Adrenal gland (tissue), 12 donors: ENCODE measurements around the gene EFNA5. TPM values are rescaled to one million over a fixed set of nuclear protein-coding genes. Genes with fewer than 3 reads are reported as not detected.

Experiments
- DNase-seq, 7 donors: peaks; one replicate each; pipeline ENCODE4 v3.0.0-alpha.2; 2019 to 2020
- H3K27ac ChIP-seq, 5 donors: fragments of 200-600 bp; sonication (generic) in 4 of 5; 1 replicate in 3 of 5; 2 replicates in 2 of 5; pipeline versions ENCODE4 v1.5.1 to v1.8.0; 2016 to 2020; ENCODE audit warnings: mild to moderate bottlenecking in 1 of 5
- H3K27me3 ChIP-seq: fragments of 200-600 bp; 2 replicates; pipeline ENCODE4 v1.8.0; 2021
- H3K36me3 ChIP-seq, 2 donors: fragments of 200-600 bp; replicated peaks in 1 of 2; 1 replicate in 1 of 2; 2 replicates in 1 of 2; pipeline versions ENCODE4 v1.5.1 to v1.8.0; 2018 to 2022
- H3K4me1 ChIP-seq, 2 donors: fragments of 200-600 bp; replicated peaks in 1 of 2; 1 replicate in 1 of 2; 2 replicates in 1 of 2; pipeline versions ENCODE4 v1.5.1 to v1.8.0; 2018 to 2021
- H3K4me3 ChIP-seq, 4 donors: fragments of 200-600 bp; sonication (generic) in 3 of 4; one replicate each; pipeline ENCODE4 v1.5.1; 2016 to 2018
- H3K9me3 ChIP-seq, 3 donors: fragments of 200-600 bp; sonication (generic) in 1 of 3; replicated peaks in 1 of 3; 1 replicate in 2 of 3; 2 replicates in 1 of 3; pipeline versions ENCODE4 v1.5.1 to v1.8.0; 2016 to 2021
- CTCF ChIP-seq, 6 experiments: fragments of 450-650 bp in 4 of 6; fragments of 200-600 bp in 2 of 6; sonication (generic) in 1 of 6; IDR thresholded peaks; 1 replicate in 5 of 6; 2 replicates in 1 of 6; pipeline versions ENCODE4 v1.5.1 to v1.8.0; 2016 to 2021; ENCODE audit warnings: antibody characterized with exemption in 6 of 6, mild to moderate bottlenecking in 2 of 6, moderate library complexity in 1 of 6
- POLR2A ChIP-seq, 2 donors: fragments of 450-650 bp; IDR thresholded peaks; one replicate each; pipeline ENCODE4 v1.6.1; 2017; ENCODE audit warnings: antibody characterized with exemption in 2 of 2, mild to moderate bottlenecking in 2 of 2, moderate library complexity in 1 of 2
- whole genome bisulfite sequencing, 4 donors: extraction: QIAGEN DNeasy Blood & Tissue Kit in 2 of 4; methylation state at CpG; one replicate each; pipeline versions ENCODE4 v1.1.5 to v1.1.7; 2013 to 2017; 5-methylcytosine and 5-hydroxymethylcytosine counted together
- intact Hi-C, 2 donors: fragments of 100-400 bp; cut with DNase I; formaldehyde crosslinking; loops; one replicate each; pipeline versions ENCODE4 v1.14.1 to v1.15.0; 2022 to 2023
- polyA plus RNA-seq, 3 donors: library from polyadenylated mRNA; stranded (reverse); fragments of 200-250 nt in 2 of 3; fragments of 350-450 nt in 1 of 3; fragmentation: Illumina TruSeq in 1 of 3; extraction: RNeasy Lipid Tissue Mini Kit (QIAGEN cat#74804) in 1 of 3; gene quantifications; one replicate each; pipeline ENCODE4 v1.2.3, GENCODE V29; 2013 to 2014
- total RNA-seq, 9 donors: library from RNA; depleted of rRNA in 4 of 9; stranded (reverse); fragments of >200 nt in 4 of 9; fragments of 120-200 nt in 1 of 9; fragmentation: NEBNext Ultra II Directional in 1 of 9; extraction: Animal tissue kit (Norgen Biotek cat#: 25700) in 1 of 9; gene quantifications; one replicate each; pipeline versions ENCODE4 v1.1.0 to v1.2.4, GENCODE V29; 2013 to 2023
- donor health status: healthy with polysubstance abuse.
- donor health status: Bipolar disorder and iron deficiency.
- donor health status: DM: yes; HTN: yes; CAD: no.
- donor health status: DM: no; HTN: no; CAD: no.
- donor health status: DM: no; HTN: no; CAD: no.
- donor health status: DM: yes; HTN: yes; CAD: no.

EFNA5 gene
- total and polyA plus RNA-seq, 12 donors = 0.06 to 11.8 (median 1.6) TPM

GRCh38 chr5:107401470-107402122 is 269.1 kb downstream of the EFNA5 start:
- Histone ChIP-seq H3K36me3 (no peaks in the 10 kb centered on the region), H3K9me3 (no peaks in the 10 kb centered on the region), H3K4me3 (no peak overlapping the region), H3K27me3 (no peaks in the 10 kb centered on the region), H3K27ac (no peak overlapping the region), H3K4me1 (no peaks in the 10 kb centered on the region)
- intact Hi-C loops = no loop called here
- WGBS, 4 donors = 81 to 88% (median 86%) methylated on average over 5 of the region's 5 CpGs
- TF ChIP-seq CTCF (IDR thresholded peaks at IDR 0.05) = no peak
- no peak for TF ChIP-seq POLR2A (IDR thresholded peaks at IDR 0.05)
- DNase-seq = no peak

- Histone ChIP-seq H3K9me3 (no peaks in the 10 kb centered on the region), H3K36me3 (no peaks in the 10 kb centered on the region), H3K27me3 (no peaks in the 10 kb centered on the region), H3K27ac (no peak overlapping the region), H3K4me3 (no peak overlapping the region), H3K4me1 (no peaks in the 10 kb centered on the region)
- no peak for DNase-seq
- 78 to 90% (median 84%) methylated on average over 2 of the region's 2 CpGs for WGBS, 4 donors
- no peak for TF ChIP-seq CTCF (IDR thresholded peaks at IDR 0.05)
- no peak for TF ChIP-seq POLR2A (IDR thresholded peaks at IDR 0.05)
- intact Hi-C loops = no loop called here
Measured at GRCh38 chr5:107400328-107400727, 270.4 kb downstream of the EFNA5 start.

GRCh38 chr5:107398703-107399102 is 272.0 kb downstream of the EFNA5 start:
- Histone ChIP-seq H3K27me3 (no peaks in the 10 kb centered on the region), H3K4me1 (no peaks in the 10 kb centered on the region), H3K36me3 (no peaks in the 10 kb centered on the region), H3K27ac (no peak overlapping the region), H3K4me3 (no peak overlapping the region), H3K9me3 (no peaks in the 10 kb centered on the region)
- DNase-seq = no peak
- intact Hi-C loops = no loop called here
- 82 to 95% (median 85%) methylated on average over 3 of the region's 3 CpGs for WGBS, 4 donors
- no peak for TF ChIP-seq CTCF (IDR thresholded peaks at IDR 0.05)
- TF ChIP-seq POLR2A (IDR thresholded peaks at IDR 0.05) = no peak

GRCh38 chr5:107396351-107396690 is 274.4 kb downstream of the EFNA5 start:
- WGBS, 4 donors = 95 to 100% (median 98%) methylated on average over 1 of the region's 1 CpG
- Histone ChIP-seq H3K27ac (no peak overlapping the region), H3K36me3 (no peaks in the 10 kb centered on the region), H3K27me3 (no peaks in the 10 kb centered on the region), H3K4me3 (no peak overlapping the region), H3K9me3 (no peaks in the 10 kb centered on the region), H3K4me1 (no peaks in the 10 kb centered on the region)
- intact Hi-C loops = no loop called here
- TF ChIP-seq POLR2A (IDR thresholded peaks at IDR 0.05) (no peak), CTCF (IDR thresholded peaks at IDR 0.05) (no peak)
- no peak for DNase-seq
